HUES64 (cell line): ENCODE data around the gene USB1.

Experiments
- H3K27ac ChIP-seq: 2 replicates; pipeline ENCODE4 v1.7.0; 2013; ENCODE audit warnings: low read depth, low read length, inconsistent platforms
- H3K27me3 ChIP-seq: 2 replicates; pipeline ENCODE4 v1.6.1; 2013; ENCODE audit warnings: mild to moderate bottlenecking, low read length; ENCODE audit not compliant: insufficient read depth
- H3K36me3 ChIP-seq: 2 replicates; pipeline ENCODE4 v1.6.1; 2013; ENCODE audit warnings: mild to moderate bottlenecking, low read length; ENCODE audit not compliant: insufficient read depth
- H3K4me1 ChIP-seq: 2 replicates; pipeline ENCODE4 v1.6.1; 2013; ENCODE audit warnings: mild to moderate bottlenecking, low read length, moderate library complexity; ENCODE audit not compliant: insufficient read depth
- H3K4me3 ChIP-seq: 2 replicates; pipeline ENCODE4 v1.5.1; 2013; ENCODE audit warnings: mild to moderate bottlenecking, low read length, moderate library complexity
- H3K9ac ChIP-seq: 2 replicates; pipeline ENCODE4 v1.6.1; 2013; ENCODE audit warnings: mild to moderate bottlenecking, low read depth, low read length
- H3K9me3 ChIP-seq: 2 replicates; pipeline ENCODE4 v1.6.1; 2013; ENCODE audit warnings: low read depth, low read length; ENCODE audit not compliant: insufficient read depth
- WGBS: fragments of 150-250, 120-280 bp; methylation state at CpG from one replicate; pipeline ENCODE4 v1.1.7; 2013; ENCODE audit warnings: missing lambda C conversion rate; 5-methylcytosine and 5-hydroxymethylcytosine counted together

The USB1 gene

DNA sequence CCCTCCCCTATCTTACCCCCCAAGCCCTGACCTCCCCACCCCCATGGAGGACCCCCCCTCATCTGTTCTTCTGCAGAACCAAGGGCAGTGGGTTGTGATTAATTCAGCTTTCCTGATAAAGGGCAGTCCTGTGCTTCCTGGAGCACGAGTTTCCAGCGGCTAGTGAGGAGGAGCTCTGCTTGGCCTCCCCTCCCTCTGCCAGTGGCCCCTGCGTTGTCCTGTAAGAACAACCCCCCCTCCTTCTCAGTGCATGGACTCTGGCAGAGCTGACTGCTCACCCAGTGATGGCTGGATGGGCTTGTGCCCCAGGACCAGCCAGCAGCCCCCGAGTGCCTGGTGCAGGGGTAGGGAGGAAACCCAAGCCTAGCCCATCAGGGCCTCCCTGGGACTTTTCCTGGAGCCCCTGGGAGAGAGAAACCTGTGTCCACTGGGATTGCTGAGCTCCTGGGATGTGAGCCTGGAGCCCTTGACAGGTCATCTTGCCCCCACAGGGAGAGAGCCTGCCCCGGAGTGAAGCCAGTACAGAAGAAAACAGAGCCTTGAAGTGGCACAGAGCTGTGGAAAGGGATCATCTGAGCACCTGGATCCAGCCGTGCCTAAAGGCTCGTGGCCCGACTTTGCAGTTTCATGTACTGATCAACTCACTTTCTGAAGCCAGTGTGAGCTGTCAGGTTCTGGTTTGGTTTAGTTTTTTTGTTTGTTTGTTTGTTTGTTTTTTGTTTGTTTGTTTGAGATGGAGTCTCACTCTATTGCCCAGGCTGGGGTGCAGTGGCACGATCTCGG lies 50.8 kb downstream of the USB1 start:
- Histone ChIP-seq H3K4me3 (no peak overlapping the region), H3K36me3 (no peaks in the 10 kb centered on the region), H3K27me3 (no peaks in the 10 kb centered on the region), H3K9me3 (no peaks in the 10 kb centered on the region), H3K27ac (no peak overlapping the region), H3K4me1 (peaks cover 10% of the 10 kb centered on the region; the same call in 1 of the 2 replicates), H3K9ac (no peak overlapping the region)
- 88% methylated on average over 10 of the region's 10 CpGs for WGBS

DNA sequence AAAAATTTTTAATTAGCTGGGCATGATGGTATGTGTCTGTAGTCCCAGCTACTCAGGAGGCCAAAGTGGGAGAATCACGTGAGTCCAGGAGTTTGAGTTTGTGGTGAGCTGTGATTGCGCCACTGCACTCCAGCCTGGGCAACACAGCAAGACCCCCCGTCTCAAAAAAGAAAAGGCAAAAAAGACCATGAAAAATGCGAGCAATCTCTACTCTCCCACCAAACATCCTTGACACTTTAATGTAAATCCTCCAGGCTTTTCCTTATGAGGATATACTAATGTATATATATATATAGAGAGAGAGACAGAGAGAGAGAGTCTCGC lies 52.4 kb downstream of the USB1 start:
- no peak overlapping the region for H3K27ac ChIP-seq
- no peaks in the 10 kb centered on the region for H3K9me3 ChIP-seq
- 0 out of 2 replicates have a peak, but pooled peaks cover 4% of the 10 kb centered on the region for H3K4me1 ChIP-seq
- H3K36me3 ChIP-seq: no peaks in the 10 kb centered on the region
- WGBS: 98% methylated on average over 4 of the region's 5 CpGs
- no peak overlapping the region for H3K9ac ChIP-seq
- no peak overlapping the region for H3K4me3 ChIP-seq
- H3K27me3 ChIP-seq: no peaks in the 10 kb centered on the region

GRCh38 chr16:58054289-58054688 lies 53.1 kb downstream of the USB1 start:
- Histone ChIP-seq H3K9me3 (no peaks in the 10 kb centered on the region), H3K4me3 (no peak overlapping the region), H3K27ac (no peak overlapping the region), H3K36me3 (no peaks in the 10 kb centered on the region), H3K4me1 (0 out of 2 replicates have a peak, but pooled peaks cover 4% of the 10 kb centered on the region), H3K9ac (no peak overlapping the region), H3K27me3 (no peaks in the 10 kb centered on the region)
- WGBS: 93% methylated on average over 10 of the region's 10 CpGs

DNA sequence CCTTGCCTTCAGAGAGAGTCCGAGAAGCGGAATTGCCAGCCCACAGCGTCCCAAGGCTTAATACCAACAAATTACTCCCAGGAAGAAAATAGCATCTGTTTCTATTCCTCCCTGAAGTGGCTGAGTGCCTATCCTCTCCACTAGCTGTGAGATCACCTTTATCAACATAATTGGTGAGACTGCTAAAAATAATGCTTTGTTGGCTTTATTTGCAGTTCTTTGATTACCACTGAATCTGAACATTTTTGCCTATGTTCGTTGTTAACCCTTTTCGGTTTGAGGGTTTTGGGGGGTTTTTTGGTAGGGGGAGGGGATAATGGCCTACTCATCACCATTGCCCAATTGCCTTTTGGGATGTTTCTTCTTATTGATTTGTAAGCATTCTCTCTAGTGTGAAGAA lies 55.4 kb downstream of the USB1 start:
- 85% methylated on average over 5 of the region's 5 CpGs for WGBS
- H3K9me3 ChIP-seq: no peaks in the 10 kb centered on the region
- 0 out of 2 replicates have a peak, but pooled peaks cover 4% of the 10 kb centered on the region for H3K4me1 ChIP-seq
- no peak overlapping the region for H3K27ac ChIP-seq
- H3K9ac ChIP-seq: no peak overlapping the region
- H3K27me3 ChIP-seq: no peaks in the 10 kb centered on the region
- no peaks in the 10 kb centered on the region for H3K36me3 ChIP-seq
- H3K4me3 ChIP-seq: no peak overlapping the region

DNA sequence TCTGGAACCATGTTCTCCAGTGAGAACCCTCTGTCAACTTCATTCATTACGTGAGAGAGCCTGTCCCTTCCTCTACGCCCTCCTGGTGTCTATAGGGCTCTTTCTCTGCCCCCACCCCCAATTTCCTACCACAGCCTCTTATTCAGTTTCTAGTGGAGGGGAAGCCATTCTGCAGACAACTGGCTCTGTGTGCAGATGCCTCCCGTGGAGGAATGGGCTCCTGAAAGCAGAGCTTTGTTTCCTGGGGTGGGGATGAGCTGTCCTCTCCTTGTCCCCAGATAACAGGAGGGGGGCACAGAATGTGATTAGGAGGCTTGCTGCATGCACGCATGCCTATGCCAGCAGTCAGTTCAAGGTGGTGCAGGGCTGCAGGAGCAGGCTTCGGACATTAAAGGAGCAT lies 55.9 kb downstream of the USB1 start:
- 0 out of 2 replicates have a peak, but pooled peaks cover 4% of the 10 kb centered on the region for H3K4me1 ChIP-seq
- 79% methylated on average over 5 of the region's 5 CpGs for WGBS
- no peak overlapping the region for H3K27ac ChIP-seq
- no peaks in the 10 kb centered on the region for H3K27me3 ChIP-seq
- H3K4me3 ChIP-seq: no peak overlapping the region
- no peaks in the 10 kb centered on the region for H3K9me3 ChIP-seq
- H3K36me3 ChIP-seq: no peaks in the 10 kb centered on the region
- no peak overlapping the region for H3K9ac ChIP-seq

DNA sequence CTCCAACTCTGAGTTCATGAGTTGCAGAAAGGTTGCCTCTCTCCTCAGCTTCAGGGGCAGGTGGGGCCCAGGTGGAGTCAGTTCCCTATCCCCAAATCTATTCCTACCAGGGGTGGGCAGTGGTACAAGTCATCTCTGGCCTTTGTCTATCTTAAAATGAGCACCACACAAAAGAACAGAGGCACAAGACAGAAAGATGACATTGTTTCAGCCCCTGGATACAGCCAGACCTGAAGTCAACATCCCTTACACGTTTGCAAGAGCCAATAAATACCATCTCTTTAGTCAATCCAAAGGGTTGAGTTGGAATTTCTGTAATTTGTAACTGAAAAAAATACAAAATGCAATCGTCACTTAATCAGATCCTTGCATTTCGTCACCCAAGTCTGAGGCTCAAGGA lies 56.6 kb downstream of the USB1 start:
- WGBS: 87% methylated on average over 3 of the region's 3 CpGs
- no peaks in the 10 kb centered on the region for H3K36me3 ChIP-seq
- no peak overlapping the region for H3K4me3 ChIP-seq
- H3K9ac ChIP-seq: no peak overlapping the region
- no peaks in the 10 kb centered on the region for H3K27me3 ChIP-seq
- H3K4me1 ChIP-seq: 0 out of 2 replicates have a peak, but pooled peaks cover 4% of the 10 kb centered on the region
- no peak overlapping the region for H3K27ac ChIP-seq
- no peaks in the 10 kb centered on the region for H3K9me3 ChIP-seq

GRCh38 chr16:58062821-58063220 lies 61.6 kb downstream of the USB1 start:
- Histone ChIP-seq H3K4me3 (no peak overlapping the region), H3K27ac (no peak overlapping the region), H3K27me3 (no peaks in the 10 kb centered on the region), H3K9me3 (no peaks in the 10 kb centered on the region), H3K4me1 (no peaks in the 10 kb centered on the region), H3K36me3 (no peaks in the 10 kb centered on the region), H3K9ac (no peak overlapping the region)
- 69% methylated on average over 4 of the region's 4 CpGs for whole genome bisulfite sequencing

GRCh38 chr16:58063377-58064076 lies 62.3 kb downstream of the USB1 start:
- WGBS: 69% methylated on average over 8 of the region's 8 CpGs
- no peaks in the 10 kb centered on the region for H3K27me3 ChIP-seq
- H3K27ac ChIP-seq: no peak overlapping the region
- no peak overlapping the region for H3K9ac ChIP-seq
- no peaks in the 10 kb centered on the region for H3K36me3 ChIP-seq
- no peaks in the 10 kb centered on the region for H3K9me3 ChIP-seq
- no peaks in the 10 kb centered on the region for H3K4me1 ChIP-seq
- no peak overlapping the region for H3K4me3 ChIP-seq

DNA sequence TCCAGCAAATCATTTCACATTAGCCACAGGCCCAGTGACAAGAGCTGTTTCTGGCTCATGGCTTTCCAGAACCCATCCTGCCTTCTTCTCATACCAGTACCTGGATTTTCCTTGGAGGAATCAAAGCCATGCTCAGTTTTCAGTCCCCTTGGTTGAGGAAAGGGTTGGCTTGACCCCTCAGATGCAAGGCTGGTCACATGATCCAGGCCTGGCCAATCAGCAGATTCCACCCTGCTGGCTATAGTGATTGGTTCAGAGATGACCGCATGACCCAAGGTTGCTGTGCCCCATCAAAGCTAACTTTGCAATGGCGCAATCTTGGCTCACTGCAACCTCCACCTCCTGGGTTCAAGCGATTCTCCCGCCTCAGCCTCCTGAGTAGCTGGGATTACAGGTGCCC lies 69.4 kb downstream of the USB1 start:
- Histone ChIP-seq H3K9me3 (no peaks in the 10 kb centered on the region), H3K27me3 (no peaks in the 10 kb centered on the region), H3K9ac (no peak overlapping the region), H3K36me3 (no peaks in the 10 kb centered on the region), H3K4me1 (no peaks in the 10 kb centered on the region), H3K27ac (no peak overlapping the region), H3K4me3 (no peak overlapping the region)
- WGBS: 98% methylated on average over 4 of the region's 4 CpGs
